Measurements from ENCODE around the gene C7orf33.

GRCh38 chr7:148561099-148561498 lies 29.5 kb upstream of the C7orf33 start:
- TF ChIP-seq CTCF (IDR thresholded peaks at IDR 0.05) (no peak), POLR2A (IDR thresholded peaks at IDR 0.05) (no peak), POLR2AphosphoS5 (IDR thresholded peaks at IDR 0.05) (no peak)
